GM19468 (cell line): ENCODE data around the gene OSBPL7.
"Not testable (repeated sequence)": the region's sequence is repeated elsewhere in the genome, so short reads cannot be mapped to it uniquely, and the experiment has no call there.

ENCODE experiments used
- ATAC-seq: cut with Tn5 transposase; IDR thresholded peaks from one replicate; pipeline ENCODE4 v1.9.1; 2021; ENCODE audit warnings: mild to moderate bottlenecking, moderate library complexity, moderate number of reproducible peaks; ENCODE audit not compliant: unreplicated experiment; ENCODE audit errors: extremely low read depth

Gene OSBPL7

GRCh38 chr17:47785538-47786123 is 36.0 kb downstream of the OSBPL7 start:
- no peak for ATAC-seq

- no peak for ATAC-seq
Measured at GRCh38 chr17:47781397-47781796, 40.2 kb downstream of the OSBPL7 start.

DNA sequence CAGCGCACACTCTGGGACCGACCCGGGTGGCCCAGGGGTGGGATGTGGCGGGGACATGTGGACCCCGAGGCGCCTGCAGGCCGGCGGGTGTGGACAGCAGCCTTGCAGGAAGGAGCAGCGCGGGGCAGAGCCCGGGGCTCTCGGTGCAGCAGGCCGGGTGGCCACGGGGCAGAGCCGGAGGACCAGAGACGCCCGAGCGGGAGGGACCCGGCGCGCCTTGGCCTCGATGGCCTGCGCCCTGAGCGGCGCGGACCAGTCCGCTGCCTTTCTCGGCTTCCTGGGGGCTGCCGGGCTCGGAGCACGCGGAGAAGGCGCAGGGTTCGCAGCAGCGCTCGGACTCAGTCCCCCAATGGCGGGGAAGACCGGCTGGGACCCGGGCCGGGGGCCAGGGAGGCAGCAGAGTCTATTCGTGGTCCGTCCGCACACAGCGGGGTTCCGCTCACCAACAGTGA is 43.4 kb downstream of the OSBPL7 start:
- ATAC-seq = no peak

- ATAC-seq = no peak
Measured at GRCh38 chr17:47776330-47777197, 45.0 kb downstream of the OSBPL7 start.

DNA sequence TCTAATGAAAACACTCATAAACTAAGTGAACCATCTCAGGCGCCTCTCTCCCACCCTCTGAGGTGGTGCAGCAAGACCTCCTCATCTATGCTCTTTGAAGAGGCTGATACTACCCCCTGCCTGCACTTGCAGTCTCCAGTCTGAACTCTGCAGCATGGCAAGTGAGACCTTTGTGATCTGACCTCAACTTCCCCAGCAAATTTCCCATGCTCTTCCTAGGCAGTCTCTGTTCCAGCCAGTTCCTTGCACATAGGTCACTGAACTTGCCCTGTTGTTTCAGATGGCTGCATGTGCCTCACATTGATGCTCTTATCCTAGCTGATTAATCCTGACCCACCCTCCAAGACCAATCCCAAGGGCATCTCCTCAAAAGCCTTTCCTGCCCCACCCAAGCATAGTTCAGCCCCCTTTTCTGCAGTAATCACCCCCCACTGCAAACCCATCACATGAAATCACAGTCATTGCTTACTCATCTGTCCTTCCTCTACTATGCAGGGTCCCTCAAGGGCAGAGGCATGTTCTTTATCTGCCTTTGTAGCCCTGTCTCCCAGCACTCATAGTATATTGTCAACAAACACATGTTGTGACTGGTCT is 46.5 kb downstream of the OSBPL7 start:
- no peak for ATAC-seq

GRCh38 chr17:47774331-47774730 is 47.3 kb downstream of the OSBPL7 start:
- no peak for ATAC-seq

GRCh38 chr17:47773649-47774048 is 47.9 kb downstream of the OSBPL7 start:
- not testable (repeated sequence) for ATAC-seq

GRCh38 chr17:47763913-47764582 is 57.5 kb downstream of the OSBPL7 start:
- ATAC-seq = no peak

GRCh38 chr17:47762728-47763127 is 58.9 kb downstream of the OSBPL7 start:
- no peak for ATAC-seq

GRCh38 chr17:47760409-47761140 is 61.0 kb downstream of the OSBPL7 start:
- ATAC-seq = no peak

- ATAC-seq = no peak
Measured at GRCh38 chr17:47757386-47757785, 64.2 kb downstream of the OSBPL7 start.
